Dendritic cell treated with granulocyte-macrophage colony-stimulating factor and Interleukin-4, amounts not matched to agents 40 ng/mL and 50 ng/mL, for 4 days (primary cell): ENCODE data around the gene ALDH9A1.

Experiments used
- H3K27ac Mint-ChIP-seq: one replicate; pipeline ENCODE4 v1.8.0; 2022; ENCODE audit warnings: mild to moderate bottlenecking, mixed read lengths
- H3K27me3 Mint-ChIP-seq: one replicate; pipeline ENCODE4 v1.8.0; 2022; ENCODE audit warnings: mild to moderate bottlenecking, mixed read lengths
- H3K36me3 Mint-ChIP-seq: one replicate; pipeline ENCODE4 v1.8.0; 2022; ENCODE audit warnings: low read depth, mixed read lengths
- H3K4me1 Mint-ChIP-seq: one replicate; pipeline ENCODE4 v1.8.0; 2022; ENCODE audit warnings: low read depth, mixed read lengths
- H3K4me3 Mint-ChIP-seq: one replicate; pipeline ENCODE4 v1.8.0; 2022; ENCODE audit warnings: mild to moderate bottlenecking, moderate library complexity, mixed read lengths
- H3K9me3 Mint-ChIP-seq: one replicate; pipeline ENCODE4 v1.8.0; 2022; ENCODE audit warnings: mixed read lengths
- intact Hi-C: fragments of 100-400 bp; cut with micrococcal nuclease; formaldehyde crosslinking; loops from one replicate; pipeline ENCODE4 v1.15.0; 2022

The ALDH9A1 gene

DNA sequence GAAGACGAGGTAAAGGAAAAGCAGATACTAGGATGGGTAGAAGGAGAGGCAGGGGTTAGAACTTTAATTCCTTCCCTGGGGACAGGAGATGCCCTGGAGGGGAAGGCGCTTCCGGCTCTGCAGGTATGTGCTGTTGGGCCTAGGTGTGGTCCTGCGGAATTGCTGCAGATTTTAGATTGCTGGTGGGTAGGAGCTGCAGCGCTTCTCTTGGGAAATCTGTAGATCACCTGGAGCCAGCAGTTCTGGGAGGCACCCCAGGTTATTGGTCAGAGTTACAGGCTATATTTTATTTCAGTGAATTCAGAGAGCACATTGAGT is 66.3 kb downstream of the ALDH9A1 start:
- Mint-ChIP-seq H3K36me3 (peaks cover 6% of the 10 kb centered on the region), H3K4me1 (peaks cover 29% of the 10 kb centered on the region), H3K4me3 (no peak overlapping the region), H3K27ac (no peak overlapping the region), H3K9me3 (no peaks in the 10 kb centered on the region), H3K27me3 (no peaks in the 10 kb centered on the region)
- intact Hi-C loops, result loop anchor here (2.0 to 5.0 kb wide), 3 partner anchors 65 to 860 kb away; partner anchors contain the start of genes ALDH9A1 and TMCO1

- H3K36me3 Mint-ChIP-seq, result peaks cover under 1% of the 10 kb centered on the region
- H3K27ac Mint-ChIP-seq, result no peak overlapping the region
- no peak overlapping the region for H3K4me3 Mint-ChIP-seq
- no peaks in the 10 kb centered on the region for H3K27me3 Mint-ChIP-seq
- intact Hi-C loops, result loop anchor here (2.0 to 5.0 kb wide), 4 partner anchors 33 to 861 kb away; partner anchors contain the start of genes ALDH9A1 and TMCO1
- no peaks in the 10 kb centered on the region for H3K9me3 Mint-ChIP-seq
- H3K4me1 Mint-ChIP-seq, result peaks cover 23% of the 10 kb centered on the region
Measured at GRCh38 chr1:165631342-165632151, 66.8 kb downstream of the ALDH9A1 start.

- Mint-ChIP-seq H3K27me3 (no peaks in the 10 kb centered on the region), H3K4me3 (no peak within 1 kb of the TSS), H3K27ac (no peak within 1 kb of the TSS), H3K4me1 (peaks cover 22% of the 10 kb centered on the region), H3K9me3 (no peaks in the 10 kb centered on the region), H3K36me3 (no peaks in the 10 kb centered on the region)
- intact Hi-C loops, result loop anchor here (2.0 to 5.0 kb wide), 3 partner anchors 32 to 862 kb away; partner anchors contain the start of gene ALDH9A1
Measured at GRCh38 chr1:165630629-165631341, 67.6 kb downstream of the ALDH9A1 start, which contains the start of gene MGST3. TSS of gene MGST3 (plus strand) at chr1:165631234. CDS start at chr1:165649848, 18,614 bp downstream.

- Mint-ChIP-seq H3K36me3 (no peaks in the 10 kb centered on the region), H3K4me1 (peaks cover 22% of the 10 kb centered on the region), H3K27ac (no peak overlapping the region), H3K9me3 (no peaks in the 10 kb centered on the region), H3K27me3 (no peaks in the 10 kb centered on the region), H3K4me3 (no peak overlapping the region)
- intact Hi-C loops, result loop anchor here (2.0 to 5.0 kb wide), 3 partner anchors 31 to 862 kb away; partner anchors contain the start of gene ALDH9A1
Measured at GRCh38 chr1:165629848-165630628, 68.3 kb downstream of the ALDH9A1 start.

GRCh38 chr1:165629151-165629550 is 69.2 kb downstream of the ALDH9A1 start:
- H3K4me3 Mint-ChIP-seq, result no peak overlapping the region
- H3K27me3 Mint-ChIP-seq, result no peaks in the 10 kb centered on the region

GRCh38 chr1:165628147-165628822 is 70.1 kb downstream of the ALDH9A1 start:
- intact Hi-C loops, result no loop called here
- peaks cover 9% of the 10 kb centered on the region for H3K4me1 Mint-ChIP-seq
- no peak overlapping the region for H3K27ac Mint-ChIP-seq
- no peaks in the 10 kb centered on the region for H3K9me3 Mint-ChIP-seq
- H3K4me3 Mint-ChIP-seq, result no peak overlapping the region
- no peaks in the 10 kb centered on the region for H3K36me3 Mint-ChIP-seq
- no peaks in the 10 kb centered on the region for H3K27me3 Mint-ChIP-seq

More at GRCh38 chr1:165629151-165629550, 69.2 kb downstream of the ALDH9A1 start:
- Mint-ChIP-seq H3K4me1 (peaks cover 17% of the 10 kb centered on the region), H3K9me3 (no peaks in the 10 kb centered on the region), H3K36me3 (no peaks in the 10 kb centered on the region), H3K27ac (no peak overlapping the region)
- intact Hi-C loops, result no loop called here

DNA sequence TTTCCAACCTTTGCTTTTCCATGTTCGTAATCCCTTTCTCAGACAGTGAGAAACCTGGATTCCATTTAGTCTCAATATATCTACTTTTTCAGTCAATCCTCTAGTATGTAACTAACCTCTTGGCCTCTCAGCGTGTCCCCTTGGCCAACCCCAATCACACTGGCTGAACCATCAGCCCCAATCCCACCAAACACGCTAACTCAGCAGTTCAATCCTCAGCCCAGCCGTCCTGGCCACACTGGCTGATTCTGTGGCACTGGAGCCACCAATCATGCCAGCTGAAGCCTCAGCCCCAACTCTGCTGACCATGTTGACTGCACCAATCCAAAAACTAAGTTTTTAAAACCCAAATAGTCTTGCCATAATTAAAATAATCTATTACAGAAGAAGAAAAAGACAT is 73.9 kb downstream of the ALDH9A1 start:
- peaks cover 7% of the 10 kb centered on the region for H3K27me3 Mint-ChIP-seq
- H3K27ac Mint-ChIP-seq, result no peak overlapping the region
- intact Hi-C loops, result no loop called here
- H3K36me3 Mint-ChIP-seq, result no peaks in the 10 kb centered on the region
- no peaks in the 10 kb centered on the region for H3K9me3 Mint-ChIP-seq
- peaks cover 8% of the 10 kb centered on the region for H3K4me1 Mint-ChIP-seq
- H3K4me3 Mint-ChIP-seq, result no peak overlapping the region

GRCh38 chr1:165623624-165624023 is 74.7 kb downstream of the ALDH9A1 start:
- no peaks in the 10 kb centered on the region for H3K36me3 Mint-ChIP-seq
- peaks cover 7% of the 10 kb centered on the region for H3K27me3 Mint-ChIP-seq
- H3K4me3 Mint-ChIP-seq, result no peak overlapping the region
- H3K4me1 Mint-ChIP-seq, result peaks cover under 1% of the 10 kb centered on the region
- no peak overlapping the region for H3K27ac Mint-ChIP-seq
- H3K9me3 Mint-ChIP-seq, result no peaks in the 10 kb centered on the region
- intact Hi-C loops, result no loop called here

DNA sequence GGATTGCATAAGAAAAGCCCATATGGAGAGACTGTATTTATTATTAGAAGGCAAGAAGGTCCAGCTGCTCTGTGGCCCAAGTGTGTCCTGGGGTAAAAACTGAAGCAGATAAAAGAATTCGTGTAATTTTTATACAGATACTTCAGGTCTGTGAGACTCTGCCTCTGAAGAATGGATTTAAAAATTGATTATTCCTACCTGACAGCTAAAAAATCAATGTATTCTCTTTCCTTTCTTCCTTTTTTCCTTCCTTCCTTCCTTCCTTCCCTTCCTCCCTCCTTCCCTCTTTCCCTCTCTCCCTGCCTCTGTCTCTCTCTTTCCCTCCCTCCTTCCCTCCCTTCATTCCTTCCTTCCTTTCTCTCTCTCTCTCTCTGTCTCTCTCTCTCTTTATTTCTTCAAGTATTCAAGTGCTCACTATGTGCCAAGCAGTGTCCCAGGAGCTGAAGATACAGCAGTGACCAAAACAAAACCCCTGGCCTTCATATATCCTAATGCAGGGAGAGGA is 78.7 kb downstream of the ALDH9A1 start:
- no peaks in the 10 kb centered on the region for H3K4me1 Mint-ChIP-seq

GRCh38 chr1:165616987-165617546 is 81.3 kb downstream of the ALDH9A1 start:
- no peaks in the 10 kb centered on the region for H3K36me3 Mint-ChIP-seq
- H3K4me3 Mint-ChIP-seq, result no peak overlapping the region
- H3K27ac Mint-ChIP-seq, result no peak overlapping the region
- peaks cover 19% of the 10 kb centered on the region for H3K27me3 Mint-ChIP-seq
- no peaks in the 10 kb centered on the region for H3K9me3 Mint-ChIP-seq
- H3K4me1 Mint-ChIP-seq, result no peaks in the 10 kb centered on the region
- intact Hi-C loops, result no loop called here

More for the DNA sequence above, 78.7 kb downstream of the ALDH9A1 start:
- intact Hi-C loops, result no loop called here
- peaks cover 20% of the 10 kb centered on the region for H3K27me3 Mint-ChIP-seq
- no peaks in the 10 kb centered on the region for H3K36me3 Mint-ChIP-seq
- H3K9me3 Mint-ChIP-seq, result no peaks in the 10 kb centered on the region
- H3K4me3 Mint-ChIP-seq, result no peak overlapping the region
- no peak overlapping the region for H3K27ac Mint-ChIP-seq

- Mint-ChIP-seq H3K36me3 (no peaks in the 10 kb centered on the region), H3K9me3 (no peaks in the 10 kb centered on the region), H3K27me3 (peaks cover 25% of the 10 kb centered on the region), H3K4me1 (no peaks in the 10 kb centered on the region), H3K4me3 (no peak overlapping the region), H3K27ac (no peak overlapping the region)
- intact Hi-C loops, result no loop called here
Measured at GRCh38 chr1:165616054-165616612, 82.2 kb downstream of the ALDH9A1 start.
